Activated T-helper 1 cell treated with anti-CD3 and anti-CD28 coated beads, Interleukin-12 subunit alpha, Interleukin-12 subunit beta, Interleukin-2, Interleukin-4 antibody, amounts not matched to agents 30 ng/mL and 10 ng/mL and 1 ng/mL, durations not matched to agents 14 hours and 24 hours and 36 hours (primary cell): ENCODE measurements around the gene GRB10. TPM values are rescaled to one million over a fixed set of nuclear protein-coding genes. Genes with fewer than 3 reads are reported as not detected.
A peak's percentile ranks its signal among the peaks of the same experiment; 100 is the strongest.

Source experiments
- DNase-seq: peaks from one replicate; pipeline ENCODE4 v3.0.0; 2021; ENCODE audit warnings: low spot score
- H3K27ac Mint-ChIP-seq: one replicate; pipeline ENCODE4 v1.8.0; 2021; ENCODE audit warnings: mild to moderate bottlenecking, mixed read lengths
- H3K27me3 Mint-ChIP-seq: one replicate; pipeline ENCODE4 v1.8.0; 2022; ENCODE audit warnings: mild to moderate bottlenecking, moderate library complexity, mixed read lengths; ENCODE audit not compliant: insufficient read depth
- H3K36me3 Mint-ChIP-seq: one replicate; pipeline ENCODE4 v1.8.0; 2021; ENCODE audit warnings: low read depth, mixed read lengths
- H3K4me1 Mint-ChIP-seq: one replicate; pipeline ENCODE4 v1.8.0; 2021; ENCODE audit warnings: low read depth, mixed read lengths
- H3K4me3 Mint-ChIP-seq: one replicate; pipeline ENCODE4 v1.8.0; 2021; ENCODE audit warnings: mild to moderate bottlenecking, moderate library complexity, mixed read lengths
- H3K9me3 Mint-ChIP-seq: one replicate; pipeline ENCODE4 v1.8.0; 2021; ENCODE audit warnings: mixed read lengths
- intact Hi-C: fragments of 100-400 bp; cut with micrococcal nuclease; formaldehyde crosslinking; loops from one replicate; pipeline ENCODE4 v1.15.1; 2024
- total RNA-seq: library from RNA; stranded (reverse); gene quantifications from 2 replicates; pipeline ENCODE4 v1.2.3, GENCODE V29; 2022

The GRB10 gene
- total RNA-seq, 1 donor from 2014 or later: 2.8 TPM

GRCh38 chr7:50660040-50660829, 122.5 kb downstream of the GRB10 start:
- peaks cover 59% of the 10 kb centered on the region for H3K4me1 Mint-ChIP-seq

GRCh38 chr7:50659329-50659965, 123.2 kb downstream of the GRB10 start:
- H3K27me3 Mint-ChIP-seq: peaks cover 18% of the 10 kb centered on the region
- H3K27ac Mint-ChIP-seq: no peak overlapping the region

More at GRCh38 chr7:50660040-50660829, 122.5 kb downstream of the GRB10 start:
- H3K4me3 Mint-ChIP-seq: peak overlapping the region; percentile 76
- no peaks in the 10 kb centered on the region for H3K36me3 Mint-ChIP-seq
- H3K27me3 Mint-ChIP-seq: peaks cover 11% of the 10 kb centered on the region
- H3K27ac Mint-ChIP-seq: peak overlapping the region; percentile 71
- intact Hi-C loops: loop anchor here (2.0 to 5.0 kb wide), 4 partner anchors 81 to 462 kb away; no protein-coding TSS in a partner anchor
- DNase-seq: peak; percentile 34
- H3K9me3 Mint-ChIP-seq: no peaks in the 10 kb centered on the region

DNA sequence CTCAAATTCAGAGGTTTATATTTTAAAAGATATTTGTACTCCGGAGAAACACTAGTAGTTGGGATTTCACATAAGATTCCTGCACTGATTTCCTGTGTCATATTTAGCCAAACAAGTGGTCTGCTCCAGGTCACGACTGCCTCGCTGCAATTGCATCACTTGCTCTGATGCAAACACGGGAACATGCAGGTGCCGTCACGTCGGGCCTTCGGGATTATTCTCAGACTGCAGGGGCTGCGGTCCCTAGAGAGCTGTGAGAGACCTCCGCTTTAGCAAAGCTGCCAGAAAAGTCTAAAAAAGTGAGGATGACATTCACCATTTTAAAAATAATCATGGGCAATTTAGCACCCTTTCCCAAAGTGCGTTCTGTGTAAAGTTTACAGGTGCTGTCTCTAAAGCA, 124.0 kb downstream of the GRB10 start:
- intact Hi-C loops: no loop called here
- no peak overlapping the region for H3K4me3 Mint-ChIP-seq
- H3K9me3 Mint-ChIP-seq: no peaks in the 10 kb centered on the region
- no peak for DNase-seq
- H3K36me3 Mint-ChIP-seq: no peaks in the 10 kb centered on the region
- peaks cover 22% of the 10 kb centered on the region for H3K27me3 Mint-ChIP-seq
- H3K4me1 Mint-ChIP-seq: peaks cover 44% of the 10 kb centered on the region
- H3K27ac Mint-ChIP-seq: no peak overlapping the region

More at GRCh38 chr7:50659329-50659965, 123.2 kb downstream of the GRB10 start:
- Mint-ChIP-seq H3K4me1 (peaks cover 51% of the 10 kb centered on the region), H3K4me3 (peak overlapping the region; percentile 76), H3K36me3 (no peaks in the 10 kb centered on the region), H3K9me3 (no peaks in the 10 kb centered on the region)
- DNase-seq: no peak
- intact Hi-C loops: no loop called here

- peaks cover 37% of the 10 kb centered on the region for H3K4me1 Mint-ChIP-seq
- no peak overlapping the region for H3K27ac Mint-ChIP-seq
- no peaks in the 10 kb centered on the region for H3K36me3 Mint-ChIP-seq
- no peak overlapping the region for H3K4me3 Mint-ChIP-seq
- H3K9me3 Mint-ChIP-seq: no peaks in the 10 kb centered on the region
- intact Hi-C loops: no loop called here
- DNase-seq: no peak
- peaks cover 24% of the 10 kb centered on the region for H3K27me3 Mint-ChIP-seq
Observed at GRCh38 chr7:50657912-50658311, 124.8 kb downstream of the GRB10 start.

- Mint-ChIP-seq H3K27ac (no peak overlapping the region), H3K9me3 (no peaks in the 10 kb centered on the region), H3K27me3 (peaks cover 24% of the 10 kb centered on the region), H3K4me3 (no peak overlapping the region), H3K4me1 (peaks cover 32% of the 10 kb centered on the region), H3K36me3 (no peaks in the 10 kb centered on the region)
- intact Hi-C loops: no loop called here
- no peak for DNase-seq
Observed at GRCh38 chr7:50657341-50657873, 125.3 kb downstream of the GRB10 start.

GRCh38 chr7:50656141-50656895, 126.4 kb downstream of the GRB10 start:
- peaks cover 24% of the 10 kb centered on the region for H3K27me3 Mint-ChIP-seq
- H3K27ac Mint-ChIP-seq: no peak overlapping the region
- intact Hi-C loops: no loop called here
- peaks cover 21% of the 10 kb centered on the region for H3K4me1 Mint-ChIP-seq
- no peaks in the 10 kb centered on the region for H3K36me3 Mint-ChIP-seq
- no peak for DNase-seq
- no peaks in the 10 kb centered on the region for H3K9me3 Mint-ChIP-seq
- no peak overlapping the region for H3K4me3 Mint-ChIP-seq

DNA sequence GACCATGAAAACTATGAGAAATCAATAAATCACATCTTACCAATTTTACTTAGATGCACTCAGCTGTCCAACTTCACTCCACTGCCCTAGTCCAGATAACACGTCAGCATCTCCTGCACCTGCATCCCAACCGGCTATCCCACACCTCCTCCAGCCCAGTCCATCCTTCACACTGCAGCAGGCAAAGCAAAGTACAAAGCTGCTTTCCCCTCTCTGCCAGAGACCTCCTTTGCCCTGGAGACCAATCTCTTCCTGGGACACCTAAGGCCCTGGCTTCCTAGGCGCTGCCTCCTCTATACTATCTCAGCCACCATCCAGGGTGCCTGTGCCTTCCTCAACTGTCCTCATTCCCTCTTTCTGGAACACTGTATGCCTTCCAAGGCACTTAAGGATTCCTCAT, 127.2 kb downstream of the GRB10 start:
- DNase-seq: no peak
- Mint-ChIP-seq H3K9me3 (no peaks in the 10 kb centered on the region), H3K4me3 (no peak overlapping the region), H3K27ac (no peak overlapping the region), H3K36me3 (no peaks in the 10 kb centered on the region), H3K27me3 (peaks cover 24% of the 10 kb centered on the region), H3K4me1 (peaks cover 12% of the 10 kb centered on the region)
- intact Hi-C loops: no loop called here

- Mint-ChIP-seq H3K27me3 (peaks cover 24% of the 10 kb centered on the region), H3K27ac (no peak overlapping the region), H3K4me1 (peaks cover 8% of the 10 kb centered on the region), H3K9me3 (no peaks in the 10 kb centered on the region), H3K36me3 (no peaks in the 10 kb centered on the region), H3K4me3 (no peak overlapping the region)
- DNase-seq: no peak
- intact Hi-C loops: no loop called here
Observed at GRCh38 chr7:50655020-50655419, 127.7 kb downstream of the GRB10 start.

- no peaks in the 10 kb centered on the region for H3K4me1 Mint-ChIP-seq
- intact Hi-C loops: no loop called here
- DNase-seq: no peak
Observed at GRCh38 chr7:50653981-50654425, 128.7 kb downstream of the GRB10 start.

GRCh38 chr7:50653126-50653864, 129.4 kb downstream of the GRB10 start:
- intact Hi-C loops: no loop called here
- H3K4me3 Mint-ChIP-seq: no peak overlapping the region
- H3K9me3 Mint-ChIP-seq: no peaks in the 10 kb centered on the region
- peaks cover 24% of the 10 kb centered on the region for H3K27me3 Mint-ChIP-seq
- H3K4me1 Mint-ChIP-seq: no peaks in the 10 kb centered on the region
- no peaks in the 10 kb centered on the region for H3K36me3 Mint-ChIP-seq
- no peak overlapping the region for H3K27ac Mint-ChIP-seq
- DNase-seq: no peak

More at GRCh38 chr7:50653981-50654425, 128.7 kb downstream of the GRB10 start:
- Mint-ChIP-seq H3K36me3 (no peaks in the 10 kb centered on the region), H3K4me3 (no peak overlapping the region), H3K27ac (no peak overlapping the region), H3K9me3 (no peaks in the 10 kb centered on the region), H3K27me3 (peaks cover 26% of the 10 kb centered on the region)

- no peak overlapping the region for H3K27ac Mint-ChIP-seq
- peaks cover 24% of the 10 kb centered on the region for H3K27me3 Mint-ChIP-seq
- DNase-seq: no peak
- intact Hi-C loops: no loop called here
- no peaks in the 10 kb centered on the region for H3K4me1 Mint-ChIP-seq
- no peaks in the 10 kb centered on the region for H3K9me3 Mint-ChIP-seq
- no peaks in the 10 kb centered on the region for H3K36me3 Mint-ChIP-seq
- H3K4me3 Mint-ChIP-seq: no peak overlapping the region
Observed at GRCh38 chr7:50652400-50653125, 130.1 kb downstream of the GRB10 start.
